Measurements from ENCODE around the gene TGFBR2.

GRCh38 chr3:30659270-30660130 is 53.1 kb downstream of the TGFBR2 start:
- TF ChIP-seq EZH2 (IDR thresholded peaks at IDR 0.05; ENCODE audit: borderline replicate concordance): no peak
- TF ChIP-seq, protein P1, sequence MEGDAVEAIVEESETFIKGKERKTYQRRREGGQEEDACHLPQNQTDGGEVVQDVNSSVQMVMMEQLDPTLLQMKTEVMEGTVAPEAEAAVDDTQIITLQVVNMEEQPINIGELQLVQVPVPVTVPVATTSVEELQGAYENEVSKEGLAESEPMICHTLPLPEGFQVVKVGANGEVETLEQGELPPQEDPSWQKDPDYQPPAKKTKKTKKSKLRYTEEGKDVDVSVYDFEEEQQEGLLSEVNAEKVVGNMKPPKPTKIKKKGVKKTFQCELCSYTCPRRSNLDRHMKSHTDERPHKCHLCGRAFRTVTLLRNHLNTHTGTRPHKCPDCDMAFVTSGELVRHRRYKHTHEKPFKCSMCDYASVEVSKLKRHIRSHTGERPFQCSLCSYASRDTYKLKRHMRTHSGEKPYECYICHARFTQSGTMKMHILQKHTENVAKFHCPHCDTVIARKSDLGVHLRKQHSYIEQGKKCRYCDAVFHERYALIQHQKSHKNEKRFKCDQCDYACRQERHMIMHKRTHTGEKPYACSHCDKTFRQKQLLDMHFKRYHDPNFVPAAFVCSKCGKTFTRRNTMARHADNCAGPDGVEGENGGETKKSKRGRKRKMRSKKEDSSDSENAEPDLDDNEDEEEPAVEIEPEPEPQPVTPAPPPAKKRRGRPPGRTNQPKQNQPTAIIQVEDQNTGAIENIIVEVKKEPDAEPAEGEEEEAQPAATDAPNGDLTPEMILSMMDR (IDR thresholded peaks at IDR 0.05; ENCODE audit: poor library complexity): no peak
